ENCODE results near the gene ZER1.

ZER1 gene

DNA sequence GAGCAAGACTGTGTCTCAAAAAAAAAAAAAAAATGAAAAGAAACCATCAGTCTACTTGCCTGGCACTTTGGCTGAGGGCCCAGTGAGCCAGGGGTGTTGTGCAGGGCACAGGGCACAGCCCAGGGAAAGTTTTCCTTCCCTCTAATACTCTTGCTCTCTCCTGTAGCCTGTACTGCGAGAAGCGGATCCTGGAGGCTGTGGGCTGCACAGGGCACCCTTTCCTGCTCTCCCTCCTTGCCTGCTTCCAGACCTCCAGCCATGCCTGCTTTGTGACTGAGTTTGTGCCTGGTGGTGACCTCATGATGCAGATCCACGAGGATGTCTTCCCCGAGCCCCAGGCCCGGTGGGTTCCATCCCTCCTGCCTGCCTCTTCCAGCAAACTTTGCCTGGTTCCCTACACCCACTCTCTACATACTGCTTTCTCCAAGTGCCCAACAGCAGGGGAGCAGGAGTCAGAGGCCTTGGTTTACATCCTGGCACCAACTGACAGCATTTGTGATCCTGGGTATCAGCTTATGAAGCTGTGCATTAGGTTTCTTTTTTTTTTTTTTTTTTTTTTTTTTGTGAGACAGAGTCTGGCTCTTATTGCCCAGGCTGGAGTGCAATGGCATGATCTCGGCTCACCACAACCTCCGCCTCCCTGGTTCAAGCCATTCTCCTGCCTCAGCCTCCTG lies 55.0 kb downstream of the ZER1 start:
- TF ChIP-seq, protein P1, sequence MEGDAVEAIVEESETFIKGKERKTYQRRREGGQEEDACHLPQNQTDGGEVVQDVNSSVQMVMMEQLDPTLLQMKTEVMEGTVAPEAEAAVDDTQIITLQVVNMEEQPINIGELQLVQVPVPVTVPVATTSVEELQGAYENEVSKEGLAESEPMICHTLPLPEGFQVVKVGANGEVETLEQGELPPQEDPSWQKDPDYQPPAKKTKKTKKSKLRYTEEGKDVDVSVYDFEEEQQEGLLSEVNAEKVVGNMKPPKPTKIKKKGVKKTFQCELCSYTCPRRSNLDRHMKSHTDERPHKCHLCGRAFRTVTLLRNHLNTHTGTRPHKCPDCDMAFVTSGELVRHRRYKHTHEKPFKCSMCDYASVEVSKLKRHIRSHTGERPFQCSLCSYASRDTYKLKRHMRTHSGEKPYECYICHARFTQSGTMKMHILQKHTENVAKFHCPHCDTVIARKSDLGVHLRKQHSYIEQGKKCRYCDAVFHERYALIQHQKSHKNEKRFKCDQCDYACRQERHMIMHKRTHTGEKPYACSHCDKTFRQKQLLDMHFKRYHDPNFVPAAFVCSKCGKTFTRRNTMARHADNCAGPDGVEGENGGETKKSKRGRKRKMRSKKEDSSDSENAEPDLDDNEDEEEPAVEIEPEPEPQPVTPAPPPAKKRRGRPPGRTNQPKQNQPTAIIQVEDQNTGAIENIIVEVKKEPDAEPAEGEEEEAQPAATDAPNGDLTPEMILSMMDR (IDR thresholded peaks at IDR 0.05; ENCODE audit: low read length, missing control alignments): no peak
- H3K4me3 ChIP-seq (replicated peaks; ENCODE audit: low read depth, low read length): no peak overlapping the region
- DNase-seq (ENCODE audit: low read depth): no peak

DNA sequence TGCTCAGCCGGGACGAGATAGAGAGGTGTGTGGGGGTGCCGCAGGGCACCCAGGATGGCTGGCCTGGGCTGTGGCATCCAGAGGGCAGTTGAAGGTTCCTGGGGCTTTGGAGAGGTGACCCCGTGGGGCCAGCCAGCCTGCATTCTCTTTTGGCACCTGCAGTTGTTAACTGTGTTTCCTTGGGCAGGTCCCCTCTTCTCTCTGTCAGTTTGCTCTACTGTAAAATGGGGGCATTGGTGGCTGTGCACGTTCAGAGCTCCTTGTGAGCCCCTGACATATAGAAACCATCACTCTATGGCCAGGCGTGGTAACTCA lies 56.3 kb downstream of the ZER1 start:
- TF ChIP-seq, protein P1 (IDR thresholded peaks at IDR 0.05; ENCODE audit: low read length, missing control alignments): no peak
- H3K4me3 ChIP-seq (replicated peaks; ENCODE audit: low read depth, low read length): no peak overlapping the region
- no peak for DNase-seq (ENCODE audit: low read depth)

DNA sequence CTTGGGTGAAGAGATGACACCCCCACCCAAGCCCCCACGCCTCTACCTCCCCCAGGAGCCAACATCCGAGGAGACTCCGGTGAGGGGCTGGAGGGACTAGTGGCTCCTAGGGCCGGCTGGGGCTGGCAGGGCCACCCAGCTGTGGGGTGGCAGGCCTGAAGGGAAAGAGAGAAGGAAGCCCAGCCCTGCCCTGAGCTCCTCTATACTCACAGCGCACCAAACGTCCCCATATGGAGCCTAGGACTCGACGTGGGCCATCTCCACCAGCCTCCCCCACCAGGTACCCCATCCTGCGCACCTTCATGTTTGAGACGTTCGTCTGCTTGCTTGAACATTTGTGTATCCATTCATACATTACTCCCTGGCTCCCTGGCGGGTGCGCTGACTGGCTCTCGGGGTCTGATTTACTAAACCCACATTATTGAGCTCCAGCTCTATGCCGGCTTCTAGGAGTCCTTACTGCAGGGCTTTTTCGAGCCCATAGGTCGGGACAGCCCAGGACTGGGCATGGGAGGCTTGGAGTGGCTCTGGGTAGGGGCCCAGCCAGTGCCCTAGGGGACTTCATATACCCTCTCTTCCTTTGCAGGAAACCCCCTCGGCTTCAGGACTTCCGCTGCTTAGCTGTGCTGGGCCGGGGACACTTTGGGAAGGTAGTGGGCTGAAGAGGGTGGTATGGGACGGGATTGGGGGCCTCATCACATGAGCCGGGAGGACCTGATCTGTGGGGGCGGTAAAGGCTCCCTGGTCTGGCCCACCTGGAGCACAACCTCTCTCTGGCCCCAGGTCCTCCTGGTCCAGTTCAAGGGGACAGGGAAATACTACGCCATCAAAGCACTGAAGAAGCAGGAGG lies 56.9 kb downstream of the ZER1 start:
- H3K4me3 ChIP-seq (replicated peaks; ENCODE audit: low read depth, low read length): no peak overlapping the region
- TF ChIP-seq, protein P1 (IDR thresholded peaks at IDR 0.05; ENCODE audit: low read length, missing control alignments): no peak
- no peak for DNase-seq (ENCODE audit: low read depth)

DNA sequence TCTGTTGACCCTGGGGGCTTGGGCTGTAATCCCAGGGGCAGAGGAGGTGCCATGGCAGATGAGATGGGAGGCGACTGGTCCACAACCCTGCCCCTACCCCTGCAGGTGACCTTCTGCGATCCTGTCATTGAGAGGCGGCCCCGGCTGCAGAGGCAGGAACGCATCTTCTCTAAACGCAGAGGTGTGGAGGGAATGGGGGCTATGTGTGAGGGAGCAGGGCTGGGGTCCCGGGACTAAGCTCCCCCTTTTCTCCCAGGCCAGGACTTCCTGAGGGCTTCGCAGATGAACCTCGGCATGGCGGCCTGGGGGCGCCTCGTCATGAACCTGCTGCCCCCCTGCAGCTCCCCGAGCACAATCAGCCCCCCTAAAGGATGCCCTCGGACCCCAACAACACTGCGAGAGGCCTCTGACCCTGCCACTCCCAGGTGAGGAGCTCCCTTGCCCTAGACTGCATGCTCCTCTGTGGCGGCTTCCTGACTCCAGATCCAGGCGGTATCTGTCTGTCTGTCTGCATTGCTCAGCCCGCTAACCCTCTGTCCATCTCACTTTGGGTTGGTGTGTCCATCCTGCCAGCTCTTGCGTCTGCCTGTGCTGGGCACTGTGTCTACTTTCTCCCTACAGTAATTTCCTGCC lies 57.7 kb downstream of the ZER1 start:
- no peak overlapping the region for H3K4me3 ChIP-seq (replicated peaks; ENCODE audit: low read depth, low read length)
- DNase-seq (ENCODE audit: low read depth): no peak
- TF ChIP-seq, protein P1 (IDR thresholded peaks at IDR 0.05; ENCODE audit: low read length, missing control alignments): no peak

DNA sequence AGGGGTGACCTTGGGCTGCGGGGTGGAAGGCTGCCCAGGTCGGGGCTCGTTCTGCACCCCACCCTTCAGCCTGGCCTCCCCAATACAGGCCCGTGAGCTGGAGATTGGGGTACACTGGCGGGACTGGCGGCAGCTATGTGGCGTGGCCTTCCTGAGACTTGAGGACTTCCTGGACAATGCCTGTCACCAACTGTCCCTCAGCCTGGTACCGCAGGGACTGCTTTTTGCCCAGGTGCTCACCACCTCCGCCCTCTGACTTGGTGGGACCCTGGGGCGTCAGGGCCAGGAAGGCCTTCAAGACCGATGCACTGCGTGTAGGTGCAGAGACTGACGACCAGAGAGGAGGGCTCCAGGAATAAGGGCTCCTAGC lies 58.3 kb downstream of the ZER1 start:
- TF ChIP-seq, protein P1 (IDR thresholded peaks at IDR 0.05; ENCODE audit: low read length, missing control alignments): no peak
- DNase-seq (ENCODE audit: low read depth): no peak
- no peak overlapping the region for H3K4me3 ChIP-seq (replicated peaks; ENCODE audit: low read depth, low read length)

DNA sequence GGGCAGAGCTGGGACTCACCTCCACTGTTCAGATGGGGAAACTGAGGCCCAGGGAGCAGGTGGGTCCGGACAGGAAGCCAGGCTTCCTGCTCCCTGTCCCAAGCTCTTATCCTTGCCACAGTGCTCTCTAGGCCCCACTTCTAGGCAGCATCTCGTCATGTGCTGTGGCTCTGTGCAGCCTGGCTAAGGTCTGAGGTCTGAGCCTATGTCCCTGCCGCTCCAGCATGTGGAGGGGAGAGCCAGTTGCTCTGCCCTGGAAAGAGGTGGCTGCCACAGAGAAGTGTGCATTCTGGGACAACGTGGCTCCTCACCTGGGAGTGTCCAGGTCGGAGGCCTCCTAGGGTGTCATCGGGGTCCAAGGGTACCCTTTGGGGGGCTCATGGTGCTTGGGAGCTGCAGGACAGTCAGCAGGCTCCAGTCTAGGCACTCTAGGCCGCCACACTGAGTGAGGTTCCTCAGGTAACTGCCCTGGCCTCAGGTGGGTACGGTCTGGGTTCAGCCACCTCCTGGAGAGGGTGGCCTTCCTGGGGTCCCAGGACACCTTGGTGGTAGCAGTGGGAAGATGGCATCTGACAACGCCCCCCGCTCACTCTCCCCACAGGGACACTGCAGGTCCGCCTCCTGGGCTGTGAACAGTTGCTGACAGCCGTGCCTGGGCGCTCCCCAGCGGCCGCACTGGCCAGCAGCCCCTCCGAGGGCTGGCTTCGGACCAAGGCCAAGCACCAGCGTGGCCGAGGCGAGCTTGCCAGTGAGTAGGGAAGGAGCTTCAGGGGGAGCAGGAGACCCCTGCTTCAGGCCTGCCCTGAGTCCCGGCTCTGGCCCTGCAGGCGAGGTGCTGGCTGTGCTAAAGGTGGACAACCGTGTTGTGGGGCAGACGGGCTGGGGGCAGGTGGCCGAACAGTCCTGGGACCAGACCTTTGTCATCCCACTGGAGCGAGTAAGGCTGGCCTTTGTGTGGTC lies 59.0 kb downstream of the ZER1 start:
- no peak overlapping the region for H3K4me3 ChIP-seq (replicated peaks; ENCODE audit: low read depth, low read length)
- TF ChIP-seq, protein P1 (IDR thresholded peaks at IDR 0.05; ENCODE audit: low read length, missing control alignments): no peak
- DNase-seq (ENCODE audit: low read depth): no peak
